Endothelial cell of umbilical vein (primary cell): ENCODE data around the gene TMEM121B. TPM values are rescaled to one million over a fixed set of nuclear protein-coding genes. Genes with fewer than 3 reads are reported as not detected.

Source experiments
- BruUV-seq: library from RNA; stranded (reverse); fragments of 400-500 nt; replicated peaks from 2 replicates; lab custom pipeline; 2021; lab: Mats Ljungman, UMichigan
- CTCF ChIA-PET: fragments of 300-600, 350-600 bp; sonication (Branson Sonifier 250); formaldehyde crosslinking; loops from one replicate; lab custom pipeline; 2021; ENCODE audit warnings: antibody characterized with exemption, inconsistent platforms; lab: Charles Lee
- POLR2A ChIA-PET: fragments of 300-600, 350-600 bp; sonication (Branson Sonifier 250); formaldehyde crosslinking; loops from one replicate; lab custom pipeline; 2021; ENCODE audit warnings: antibody characterized with exemption, inconsistent platforms; lab: Charles Lee
- DNase-seq: peaks from one replicate; pipeline ENCODE4 v3.0.0-alpha.2; 2011; ENCODE audit warnings: low read depth, low spot score
- FAIRE-seq: peaks from 2 replicates; lab custom pipeline; 2011; peaks lifted over from hg19 to GRCh38; lab: Jason Lieb, UNC
- H2AFZ ChIP-seq: 2 replicates; pipeline ENCODE4 v1.6.0; 2012; ENCODE audit warnings: low read depth, low read length, control low read depth, inconsistent platforms
- H3K27ac ChIP-seq: 2 replicates; pipeline ENCODE4 v1.5.1; 2011; ENCODE audit warnings: low read depth, mild to moderate bottlenecking, control low read depth, low read length, moderate library complexity; ENCODE audit not compliant: insufficient read depth
- H3K27me3 ChIP-seq, 2 experiments: 2 replicates each; pipeline versions ENCODE4 v1.6.0 to v1.6.1; 2011; ENCODE audit warnings: low read length in 2 of 2, mixed read lengths in 1 of 2; ENCODE audit not compliant: control insufficient read depth in 2 of 2, insufficient read depth in 2 of 2
- H3K36me3 ChIP-seq, 2 experiments: 2 replicates in 1 of 2; 3 replicates in 1 of 2; pipeline ENCODE4 v1.5.1; 2011; ENCODE audit warnings: low read length in 2 of 2, mild to moderate bottlenecking in 1 of 2, moderate library complexity in 1 of 2; ENCODE audit not compliant: control insufficient read depth in 2 of 2, insufficient read depth in 2 of 2; ENCODE audit errors: extremely low read depth in 1 of 2
- H3K4me1 ChIP-seq: 3 replicates; pipeline ENCODE4 v1.5.1; 2011; ENCODE audit warnings: mild to moderate bottlenecking, low read length; ENCODE audit not compliant: control insufficient read depth, insufficient read depth; ENCODE audit errors: extremely low read depth
- H3K4me2 ChIP-seq: 2 replicates; pipeline ENCODE4 v1.6.1; 2011; ENCODE audit warnings: low read length, control low read depth, mixed read lengths; ENCODE audit not compliant: insufficient read depth
- H3K4me3 ChIP-seq, 3 experiments: fragments of 200-600 bp in 1 of 3; sonication (generic), shearing (Covaris generic) in 1 of 3; replicated peaks in 1 of 3; 2 replicates each; pipeline ENCODE4 v1.5.1; 2011 to 2016; ENCODE audit warnings: control low read depth in 3 of 3, low read length in 3 of 3, mild to moderate bottlenecking in 2 of 3, inconsistent platforms in 1 of 3, low read depth in 1 of 3, moderate library complexity in 1 of 3; ENCODE audit not compliant: insufficient read depth in 1 of 3
- H3K79me2 ChIP-seq: 2 replicates; pipeline ENCODE4 v1.6.0; 2012; ENCODE audit warnings: low read length, inconsistent platforms; ENCODE audit not compliant: control insufficient read depth, insufficient read depth
- H3K9ac ChIP-seq: replicated peaks from 2 replicates; pipeline ENCODE3; 2011; ENCODE audit warnings: low read length, control low read depth; ENCODE audit not compliant: insufficient read depth; ENCODE audit errors: extremely low read depth
- H3K9me1 ChIP-seq: replicated peaks from 3 replicates; pipeline ENCODE4 v1.6.0; 2011; ENCODE audit warnings: mild to moderate bottlenecking, low read length; ENCODE audit not compliant: control insufficient read depth, insufficient read depth; ENCODE audit errors: extremely low read depth
- H3K9me3 ChIP-seq: replicated peaks from 2 replicates; pipeline ENCODE4 v1.5.1; 2012; ENCODE audit warnings: low read length, inconsistent platforms; ENCODE audit not compliant: control insufficient read depth, insufficient read depth
- H4K20me1 ChIP-seq: replicated peaks from 2 replicates; pipeline ENCODE3; 2011; ENCODE audit warnings: mild to moderate bottlenecking, low read length; ENCODE audit not compliant: control insufficient read depth, insufficient read depth; ENCODE audit errors: extremely low read depth
- FOS ChIP-seq: IDR thresholded peaks from 2 replicates; pipeline ENCODE4 v1.6.1; 2011; ENCODE audit warnings: mild to moderate bottlenecking, low read length, moderate library complexity, borderline replicate concordance; ENCODE audit not compliant: insufficient read depth
- GATA2 ChIP-seq: IDR thresholded peaks from 2 replicates; pipeline ENCODE4 v1.7.0; 2011; ENCODE audit warnings: low read depth, mild to moderate bottlenecking, moderate library complexity, mixed read lengths, low read length; ENCODE audit not compliant: insufficient read length, insufficient read depth
- JUN ChIP-seq: IDR thresholded peaks from 2 replicates; pipeline ENCODE4 v1.6.1; 2011; ENCODE audit warnings: borderline replicate concordance, low read depth; ENCODE audit not compliant: insufficient read length, insufficient read depth
- MAX ChIP-seq: IDR thresholded peaks from 2 replicates; pipeline ENCODE4 v1.6.1; 2011; ENCODE audit not compliant: insufficient read depth, insufficient read length
- MYC ChIP-seq: IDR thresholded peaks from one replicate; pipeline ENCODE4 v1.6.1; 2011; ENCODE audit warnings: mild to moderate bottlenecking, low read depth, low read length
- POLR2A ChIP-seq: IDR thresholded peaks from 2 replicates; pipeline ENCODE4 v1.6.1; 2012; ENCODE audit warnings: low read depth, mild to moderate bottlenecking, control low read depth, low read length
- POLR2AphosphoS5 ChIP-seq: IDR thresholded peaks from 2 replicates; pipeline ENCODE4 v1.6.1; 2012; ENCODE audit warnings: low read depth, mild to moderate bottlenecking, control low read depth, low read length, moderate library complexity; ENCODE audit not compliant: insufficient read depth
- dilution Hi-C: fragments of 300-500 bp; cut with MboI; formaldehyde crosslinking; loops from one replicate; pipeline ENCODE4 v1.15.0; 2019; ENCODE audit warnings: low sequenced_read_pairs; ENCODE audit not compliant: extremely low pct_ligation_motif_present
- intact Hi-C: fragments of 100-400 bp; cut with micrococcal nuclease; formaldehyde crosslinking; loops from one replicate; pipeline ENCODE4 v1.10.0; 2022
- polyA plus RNA-seq, 4 experiments: library from polyadenylated mRNA; depleted of rRNA in 3 of 4; stranded (reverse) in 3 of 4; unstranded in 1 of 4; fragments of >200 nt; gene quantifications; 2 replicates each; pipeline versions ENCODE4 v1.2.1 to v1.2.3, GENCODE V29; 2011 to 2012; ENCODE audit warnings: missing spikeins in 1 of 4
- total RNA-seq: library from RNA; stranded (reverse); gene quantifications from 2 replicates; pipeline ENCODE4 v1.2.3, GENCODE V29; 2021
- TF ChIP-seq, protein P1 (sequence below), 2 donors: IDR thresholded peaks; 1 replicate in 1 of 2; 2 replicates in 1 of 2; pipeline ENCODE4 v1.5.1; 2011; ENCODE audit warnings: low read length in 2 of 2, mild to moderate bottlenecking in 2 of 2, moderate library complexity in 2 of 2, control low read depth in 1 of 2, inconsistent platforms in 1 of 2, low read depth in 1 of 2; ENCODE audit not compliant: insufficient read depth in 1 of 2; ENCODE audit errors: extremely low read depth in 1 of 2

TMEM121B gene
- total and polyA plus RNA-seq, 2 donors (not counting 3 experiments of a cell fraction or from before 2014, with no cell fraction given) = 0.18 to 0.33 TPM

DNA sequence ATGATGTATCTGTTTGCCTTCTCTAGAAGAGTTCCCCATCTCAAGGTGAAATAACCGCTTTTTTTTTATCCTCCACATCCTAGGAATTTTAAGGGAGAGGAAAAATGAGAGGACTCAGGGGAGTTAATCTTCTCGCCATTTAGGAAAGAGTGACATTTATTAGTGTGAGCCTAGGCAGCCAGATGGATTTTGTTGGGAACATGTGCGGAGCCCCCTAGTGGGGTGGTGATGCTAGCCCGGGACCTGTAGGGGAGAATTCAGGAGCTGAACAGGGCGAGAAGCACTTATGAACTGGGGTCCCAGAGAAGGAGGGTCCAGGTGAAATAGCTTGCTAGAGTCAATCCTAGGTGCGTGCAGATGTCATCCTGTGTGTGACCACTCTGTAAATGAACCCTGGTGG lies 25.6 kb downstream of the TMEM121B start:
- CTCF ChIA-PET = interaction anchor here (0.7 to 2.1 kb wide), 9 partner anchors 12 to 406 kb away, joined by 3 to 20 read pairs (median 5); no protein-coding TSS in a partner anchor
- peaks cover 2% of the 10 kb centered on the region for H4K20me1 ChIP-seq
- no peaks in the 10 kb centered on the region for H3K27me3 ChIP-seq
- dilution Hi-C loops (no loop called here), intact Hi-C loops (loop anchor here (1.0 kb wide), 1 partner anchor 20 kb away; no protein-coding TSS in a partner anchor)
- BruUV-seq = no TSS peak
- DNase-seq (no peak), FAIRE-seq (no peak)
- peaks cover 3 to 15% of the 10 kb centered on the region in 2 experiments for H3K36me3 ChIP-seq
- POLR2A ChIA-PET = no interaction called here
- no peaks in the 10 kb centered on the region for H3K9me1 ChIP-seq
- H3K9ac ChIP-seq = no peak overlapping the region
- no peak overlapping the region for H3K27ac ChIP-seq
- no peak overlapping the region for H3K4me3 ChIP-seq
- H3K9me3 ChIP-seq = no peaks in the 10 kb centered on the region
- H3K4me1 ChIP-seq = no peaks in the 10 kb centered on the region
- no peak overlapping the region for H3K4me2 ChIP-seq
- no peak overlapping the region for H2AFZ ChIP-seq
- TF ChIP-seq JUN (no peak), MAX (no peak), POLR2AphosphoS5 (no peak), GATA2 (no peak), POLR2A (no peak), MYC (no peak), FOS (no peak)
- TF ChIP-seq, protein P1, sequence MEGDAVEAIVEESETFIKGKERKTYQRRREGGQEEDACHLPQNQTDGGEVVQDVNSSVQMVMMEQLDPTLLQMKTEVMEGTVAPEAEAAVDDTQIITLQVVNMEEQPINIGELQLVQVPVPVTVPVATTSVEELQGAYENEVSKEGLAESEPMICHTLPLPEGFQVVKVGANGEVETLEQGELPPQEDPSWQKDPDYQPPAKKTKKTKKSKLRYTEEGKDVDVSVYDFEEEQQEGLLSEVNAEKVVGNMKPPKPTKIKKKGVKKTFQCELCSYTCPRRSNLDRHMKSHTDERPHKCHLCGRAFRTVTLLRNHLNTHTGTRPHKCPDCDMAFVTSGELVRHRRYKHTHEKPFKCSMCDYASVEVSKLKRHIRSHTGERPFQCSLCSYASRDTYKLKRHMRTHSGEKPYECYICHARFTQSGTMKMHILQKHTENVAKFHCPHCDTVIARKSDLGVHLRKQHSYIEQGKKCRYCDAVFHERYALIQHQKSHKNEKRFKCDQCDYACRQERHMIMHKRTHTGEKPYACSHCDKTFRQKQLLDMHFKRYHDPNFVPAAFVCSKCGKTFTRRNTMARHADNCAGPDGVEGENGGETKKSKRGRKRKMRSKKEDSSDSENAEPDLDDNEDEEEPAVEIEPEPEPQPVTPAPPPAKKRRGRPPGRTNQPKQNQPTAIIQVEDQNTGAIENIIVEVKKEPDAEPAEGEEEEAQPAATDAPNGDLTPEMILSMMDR (IDR thresholded peaks at IDR 0.05; ENCODE audit: extremely low read depth in 1 of 2, insufficient read depth in 1 of 2, low read depth in 1 of 2, low read length in 2 of 2) = peak; percentile 30 to 37
- H3K79me2 ChIP-seq = peaks cover 9% of the 10 kb centered on the region
